Body of pancreas (tissue), 4 donors: ENCODE measurements around the gene PTPA.

Experiments used
- POLR2A ChIP-seq, 3 donors: fragments of 450-650 bp; IDR thresholded peaks; one replicate each; pipeline ENCODE4 v1.6.1; 2016; ENCODE audit warnings: antibody characterized with exemption in 3 of 3, mild to moderate bottlenecking in 2 of 3
- TF ChIP-seq, protein P1 (sequence below), 7 experiments: fragments of 450-650 bp in 4 of 7; fragments of 200-600 bp in 3 of 7; sonication (generic) in 3 of 7; IDR thresholded peaks; one replicate each; pipeline ENCODE4 v1.5.1; 2016 to 2019; ENCODE audit warnings: antibody characterized with exemption in 7 of 7

DNA sequence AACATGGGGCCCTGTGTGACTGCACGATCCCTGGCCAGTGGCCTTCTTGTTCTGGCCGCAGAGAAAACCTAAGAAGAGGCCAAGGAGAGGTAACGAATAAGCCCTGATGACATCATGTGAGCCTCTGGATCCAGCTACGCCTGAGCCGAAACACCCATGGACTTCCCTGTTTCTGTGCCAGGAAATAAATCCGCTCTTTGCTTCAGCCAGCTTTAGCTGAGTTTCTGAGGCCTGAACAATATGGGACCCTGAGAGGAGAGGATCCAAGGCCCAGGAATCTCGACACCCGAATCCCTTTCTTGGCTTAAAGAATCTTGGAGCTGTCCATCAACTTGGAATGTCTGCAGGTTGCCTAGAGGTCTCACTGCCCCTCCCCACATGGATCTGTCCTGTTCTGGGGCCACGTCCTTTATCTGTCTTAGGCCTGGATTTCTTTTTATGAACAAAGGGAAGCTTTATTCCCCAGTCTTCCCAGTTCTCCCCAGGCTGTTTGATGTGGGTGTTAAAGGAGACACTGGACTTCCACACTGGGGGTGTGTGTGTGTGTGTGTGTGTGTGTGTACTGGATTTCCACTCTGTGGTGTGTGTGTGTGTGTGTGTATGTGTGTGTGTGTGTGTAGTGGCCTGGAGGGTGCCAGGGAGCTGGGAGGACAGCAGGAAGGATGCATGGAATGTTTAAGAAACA, 53.2 kb downstream of the PTPA start:
- TF ChIP-seq, protein P1, sequence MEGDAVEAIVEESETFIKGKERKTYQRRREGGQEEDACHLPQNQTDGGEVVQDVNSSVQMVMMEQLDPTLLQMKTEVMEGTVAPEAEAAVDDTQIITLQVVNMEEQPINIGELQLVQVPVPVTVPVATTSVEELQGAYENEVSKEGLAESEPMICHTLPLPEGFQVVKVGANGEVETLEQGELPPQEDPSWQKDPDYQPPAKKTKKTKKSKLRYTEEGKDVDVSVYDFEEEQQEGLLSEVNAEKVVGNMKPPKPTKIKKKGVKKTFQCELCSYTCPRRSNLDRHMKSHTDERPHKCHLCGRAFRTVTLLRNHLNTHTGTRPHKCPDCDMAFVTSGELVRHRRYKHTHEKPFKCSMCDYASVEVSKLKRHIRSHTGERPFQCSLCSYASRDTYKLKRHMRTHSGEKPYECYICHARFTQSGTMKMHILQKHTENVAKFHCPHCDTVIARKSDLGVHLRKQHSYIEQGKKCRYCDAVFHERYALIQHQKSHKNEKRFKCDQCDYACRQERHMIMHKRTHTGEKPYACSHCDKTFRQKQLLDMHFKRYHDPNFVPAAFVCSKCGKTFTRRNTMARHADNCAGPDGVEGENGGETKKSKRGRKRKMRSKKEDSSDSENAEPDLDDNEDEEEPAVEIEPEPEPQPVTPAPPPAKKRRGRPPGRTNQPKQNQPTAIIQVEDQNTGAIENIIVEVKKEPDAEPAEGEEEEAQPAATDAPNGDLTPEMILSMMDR (IDR thresholded peaks at IDR 0.05) = no peak
- TF ChIP-seq POLR2A (IDR thresholded peaks at IDR 0.05) = no peak
